ENCODE data around the gene FOXE3. TPM values are rescaled to one million over a fixed set of nuclear protein-coding genes. Genes with fewer than 3 reads are reported as not detected.

Gene FOXE3
- total RNA-seq, 1 donor, result not detected

- no peak for DNase-seq (ENCODE audit: low read depth)
These were observed 26.4 kb upstream of the FOXE3 start for GRCh38 chr1:47389731-47390130.

GRCh38 chr1:47390843-47391242 lies 25.2 kb upstream of the FOXE3 start:
- no peak overlapping the region for H3K4me3 ChIP-seq (ENCODE audit: low read depth, low read length)
- no peak for TF ChIP-seq CTCF (IDR thresholded peaks at IDR 0.05; ENCODE audit: insufficient read depth, low read length)
- DNase-seq (ENCODE audit: low read depth), result no peak

More at GRCh38 chr1:47389731-47390130, 26.4 kb upstream of the FOXE3 start:
- no peak overlapping the region for H3K4me3 ChIP-seq (ENCODE audit: low read depth, low read length)
- no peak for TF ChIP-seq CTCF (IDR thresholded peaks at IDR 0.05; ENCODE audit: insufficient read depth, low read length)

- TF ChIP-seq CTCF (IDR thresholded peaks at IDR 0.05; ENCODE audit: insufficient read depth, low read length), result no peak
- no peak overlapping the region for H3K4me3 ChIP-seq (ENCODE audit: low read depth, low read length)
- no peak for DNase-seq (ENCODE audit: low read depth)
These were observed 22.9 kb upstream of the FOXE3 start for GRCh38 chr1:47393141-47393540.

- TF ChIP-seq CTCF (IDR thresholded peaks at IDR 0.05; ENCODE audit: insufficient read depth, low read length), result no peak
- no peak for DNase-seq (ENCODE audit: low read depth)
- H3K4me3 ChIP-seq (ENCODE audit: low read depth, low read length), result no peak overlapping the region
These were observed 20.7 kb upstream of the FOXE3 start for GRCh38 chr1:47395433-47395832.

GRCh38 chr1:47396671-47397196 lies 19.4 kb upstream of the FOXE3 start:
- no peak overlapping the region for H3K4me3 ChIP-seq (ENCODE audit: low read depth, low read length)
- no peak for TF ChIP-seq CTCF (IDR thresholded peaks at IDR 0.05; ENCODE audit: insufficient read depth, low read length)
- DNase-seq (ENCODE audit: low read depth), result no peak

GRCh38 chr1:47399138-47399845 lies 16.8 kb upstream of the FOXE3 start:
- DNase-seq (ENCODE audit: low read depth), result no peak
- TF ChIP-seq CTCF (IDR thresholded peaks at IDR 0.05; ENCODE audit: insufficient read depth, low read length), result no peak
- H3K4me3 ChIP-seq (ENCODE audit: low read depth, low read length), result no peak overlapping the region

- no peak for DNase-seq (ENCODE audit: low read depth)
- TF ChIP-seq CTCF (IDR thresholded peaks at IDR 0.05; ENCODE audit: insufficient read depth, low read length), result no peak
- H3K4me3 ChIP-seq (ENCODE audit: low read depth, low read length), result no peak overlapping the region
These were observed 16.3 kb upstream of the FOXE3 start for GRCh38 chr1:47399846-47400155.
